Ishikawa (cell line): ENCODE measurements around the gene ST3GAL3.

Source experiments
- CEBPB ChIP-seq: IDR thresholded peaks from 2 replicates; pipeline ENCODE4 v1.6.1; 2012
- CREB1 ChIP-seq: IDR thresholded peaks from 2 replicates; pipeline ENCODE4 v1.6.1; 2012; ENCODE audit warnings: low read depth
- EGR1 ChIP-seq: IDR thresholded peaks from 2 replicates; pipeline ENCODE4 v1.6.1; 2012
- EP300 ChIP-seq: IDR thresholded peaks from 2 replicates; pipeline ENCODE4 v1.6.1; 2012; ENCODE audit warnings: borderline replicate concordance
- FOXM1 ChIP-seq: IDR thresholded peaks from 2 replicates; pipeline ENCODE4 v1.6.1; 2012; ENCODE audit warnings: low read depth, borderline replicate concordance
- MAX ChIP-seq: IDR thresholded peaks from 2 replicates; pipeline ENCODE4 v1.6.1; 2012
- RAD21 ChIP-seq: IDR thresholded peaks from 2 replicates; pipeline ENCODE4 v1.6.1; 2012; ENCODE audit warnings: low read depth
- REST ChIP-seq: IDR thresholded peaks from 2 replicates; pipeline ENCODE4 v1.6.1; 2012; ENCODE audit warnings: low read depth, mild to moderate bottlenecking
- TAF1 ChIP-seq: IDR thresholded peaks from 2 replicates; pipeline ENCODE4 v1.6.1; 2012; ENCODE audit warnings: low read depth, mild to moderate bottlenecking
- TCF12 ChIP-seq: IDR thresholded peaks from 2 replicates; pipeline ENCODE4 v1.6.1; 2012; ENCODE audit warnings: low read depth
- TEAD4 ChIP-seq: IDR thresholded peaks from 2 replicates; pipeline ENCODE4 v1.6.1; 2012
- USF1 ChIP-seq: IDR thresholded peaks from 2 replicates; pipeline ENCODE4 v1.6.1; 2012
- YY1 ChIP-seq: IDR thresholded peaks from 2 replicates; pipeline ENCODE4 v1.6.1; 2012; ENCODE audit warnings: low read depth

DNA sequence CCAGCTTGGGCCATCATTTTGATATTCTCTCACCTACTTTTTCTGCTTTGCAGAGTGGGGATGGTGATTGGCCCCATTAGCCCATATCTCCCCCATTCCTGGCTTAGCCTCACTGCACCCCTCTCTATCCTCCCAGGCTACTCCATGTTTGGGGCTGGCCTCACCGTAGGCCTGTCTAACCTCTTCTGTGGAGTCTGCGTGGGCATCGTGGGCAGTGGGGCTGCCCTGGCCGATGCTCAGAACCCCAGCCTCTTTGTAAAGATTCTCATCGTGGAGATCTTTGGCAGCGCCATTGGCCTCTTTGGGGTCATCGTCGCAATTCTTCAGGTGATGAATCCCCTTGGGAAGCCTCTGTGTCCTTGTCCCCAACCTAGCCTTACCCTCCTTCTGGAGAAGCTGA lies 269.6 kb downstream of the ST3GAL3 start:
- no peak for TF ChIP-seq EP300
- no peak for TF ChIP-seq TEAD4
- TF ChIP-seq YY1, result no peak
- TF ChIP-seq MAX, result no peak
- no peak for TF ChIP-seq RAD21
- TF ChIP-seq CEBPB, result no peak
- no peak for TF ChIP-seq TCF12
- TF ChIP-seq TAF1, result no peak
- TF ChIP-seq EGR1, result no peak
- TF ChIP-seq REST, result no peak
- TF ChIP-seq FOXM1, result no peak
- TF ChIP-seq CREB1, result no peak
- TF ChIP-seq USF1, result no peak
